IPS DF 6.9 (cell line): ENCODE measurements around the gene TERT.
"Not testable (repeated sequence)": the region's sequence is repeated elsewhere in the genome, so short reads cannot be mapped to it uniquely, and the experiment has no call there.

ENCODE experiments used
- DNase-seq: peaks from one replicate; pipeline ENCODE4 v3.0.0-alpha.2; 2013; ENCODE audit warnings: low read depth, low spot score
- H3K27ac ChIP-seq: one replicate; pipeline ENCODE4 v1.5.1; 2013; ENCODE audit warnings: low read length, control low read depth
- H3K27me3 ChIP-seq: 2 replicates; pipeline ENCODE4 v1.6.1; 2013; ENCODE audit warnings: mild to moderate bottlenecking, low read length; ENCODE audit not compliant: control insufficient read depth, insufficient read depth
- H3K36me3 ChIP-seq: 2 replicates; pipeline ENCODE4 v1.6.1; 2013; ENCODE audit warnings: low read length; ENCODE audit not compliant: control insufficient read depth, insufficient read depth
- H3K4me1 ChIP-seq: 2 replicates; pipeline ENCODE4 v1.6.1; 2013; ENCODE audit warnings: low read length; ENCODE audit not compliant: control insufficient read depth, insufficient read depth
- H3K4me3 ChIP-seq: 2 replicates; pipeline ENCODE4 v1.5.1; 2013; ENCODE audit warnings: mild to moderate bottlenecking, low read length
- H3K9me3 ChIP-seq: 2 replicates; pipeline ENCODE4 v1.6.1; 2013; ENCODE audit warnings: low read length, inconsistent platforms; ENCODE audit not compliant: control insufficient read depth, insufficient read depth
- WGBS: extraction: QIAGEN DNeasy Blood & Tissue Kit; methylation state at CpG from one replicate; pipeline ENCODE4 v1.1.7; 2013; ENCODE audit warnings: mixed read lengths, missing lambda C conversion rate; ENCODE audit not compliant: insufficient read length, insufficient coverage; 5-methylcytosine and 5-hydroxymethylcytosine counted together

Gene TERT

GRCh38 chr5:1292846-1293415 lies 1.9 kb downstream of the TERT start:
- Histone ChIP-seq H3K27ac (no peak overlapping the region), H3K36me3 (no peaks in the 10 kb centered on the region), H3K27me3 (no peaks in the 10 kb centered on the region), H3K4me3 (no peak overlapping the region), H3K9me3 (no peaks in the 10 kb centered on the region), H3K4me1 (peaks cover 7% of the 10 kb centered on the region)
- WGBS, result no CpG with 5 or more reads among the region's 30 CpGs
- no peak for DNase-seq

- Histone ChIP-seq H3K4me3 (no peak overlapping the region), H3K27me3 (no peaks in the 10 kb centered on the region), H3K27ac (no peak overlapping the region), H3K4me1 (peaks cover 7% of the 10 kb centered on the region), H3K9me3 (no peaks in the 10 kb centered on the region), H3K36me3 (no peaks in the 10 kb centered on the region)
- WGBS, result no CpG with 5 or more reads among the region's 6 CpGs
- no peak for DNase-seq
Observed at GRCh38 chr5:1292139-1292538, 2.7 kb downstream of the TERT start.

GRCh38 chr5:1291611-1292080 lies 3.2 kb downstream of the TERT start:
- H3K27ac ChIP-seq, result no peak overlapping the region
- no CpG with 5 or more reads among the region's 24 CpGs for WGBS
- no peak overlapping the region for H3K4me3 ChIP-seq
- no peaks in the 10 kb centered on the region for H3K27me3 ChIP-seq
- H3K36me3 ChIP-seq, result no peaks in the 10 kb centered on the region
- peaks cover 7% of the 10 kb centered on the region for H3K4me1 ChIP-seq
- H3K9me3 ChIP-seq, result no peaks in the 10 kb centered on the region
- DNase-seq, result no peak

- H3K9me3 ChIP-seq, H3K4me1 ChIP-seq, DNase-seq, H3K27ac ChIP-seq, H3K27me3 ChIP-seq, H3K4me3 ChIP-seq, H3K36me3 ChIP-seq: not testable (repeated sequence)
- no CpG with 5 or more reads among the region's 24 CpGs for WGBS
Observed at GRCh38 chr5:1290956-1291355, 3.9 kb downstream of the TERT start.

GRCh38 chr5:1289559-1289958 lies 5.3 kb downstream of the TERT start:
- H3K36me3 ChIP-seq, H3K27ac ChIP-seq, H3K4me1 ChIP-seq, H3K9me3 ChIP-seq, H3K4me3 ChIP-seq, H3K27me3 ChIP-seq, DNase-seq: not testable (repeated sequence)
- no CpG with 5 or more reads among the region's 32 CpGs for WGBS

GRCh38 chr5:1288439-1289335 lies 6.2 kb downstream of the TERT start:
- Histone ChIP-seq H3K9me3 (no peaks in the 10 kb centered on the region), H3K4me3 (no peak overlapping the region), H3K27ac (no peak overlapping the region), H3K27me3 (no peaks in the 10 kb centered on the region), H3K36me3 (peaks cover 4% of the 10 kb centered on the region), H3K4me1 (peaks cover under 1% of the 10 kb centered on the region; the same call in 1 of the 2 replicates)
- WGBS, result no CpG with 5 or more reads among the region's 37 CpGs
- DNase-seq, result no peak

GRCh38 chr5:1285883-1286291 lies 9.0 kb downstream of the TERT start:
- Histone ChIP-seq H3K9me3 (no peaks in the 10 kb centered on the region), H3K4me1 (no peaks in the 10 kb centered on the region), H3K27ac (no peak overlapping the region), H3K4me3 (no peak overlapping the region), H3K36me3 (peaks cover 4% of the 10 kb centered on the region), H3K27me3 (no peaks in the 10 kb centered on the region)
- WGBS, result no CpG with 5 or more reads among the region's 25 CpGs
- no peak for DNase-seq

- H3K27ac ChIP-seq, result no peak overlapping the region
- no peak for DNase-seq
- peaks cover 4% of the 10 kb centered on the region for H3K36me3 ChIP-seq
- no CpG with 5 or more reads among the region's 12 CpGs for WGBS
- H3K4me3 ChIP-seq, result no peak overlapping the region
- H3K9me3 ChIP-seq, result no peaks in the 10 kb centered on the region
- H3K27me3 ChIP-seq, result no peaks in the 10 kb centered on the region
- H3K4me1 ChIP-seq, result no peaks in the 10 kb centered on the region
Observed at GRCh38 chr5:1285141-1285540, 9.7 kb downstream of the TERT start.

- not testable (repeated sequence) for H3K9me3 ChIP-seq, H3K27me3 ChIP-seq, H3K27ac ChIP-seq, H3K4me1 ChIP-seq, DNase-seq, H3K4me3 ChIP-seq, H3K36me3 ChIP-seq
- no CpG with 5 or more reads among the region's 27 CpGs for WGBS
Observed at GRCh38 chr5:1284336-1284970, 10.4 kb downstream of the TERT start.

- H3K27ac ChIP-seq, DNase-seq, H3K9me3 ChIP-seq, H3K4me1 ChIP-seq, H3K4me3 ChIP-seq, H3K27me3 ChIP-seq: not testable (repeated sequence)
- H3K36me3 ChIP-seq, result peaks cover 11% of the 10 kb centered on the region
- no CpG with 5 or more reads among the region's 16 CpGs for WGBS
Observed at GRCh38 chr5:1283729-1284041, 11.2 kb downstream of the TERT start.
